Smooth muscle cell of the brain vasculature (primary cell): ENCODE results near the gene ZNF337.
"Not testable (repeated sequence)": the region's sequence is repeated elsewhere in the genome, so short reads cannot be mapped to it uniquely, and the experiment has no call there.

Experiments used
- DNase-seq: peaks from one replicate; pipeline ENCODE4 v3.0.0-alpha.2; 2012; ENCODE audit warnings: low read depth, low spot score

ZNF337 gene

GRCh38 chr20:25630615-25631014 is 66.0 kb downstream of the ZNF337 start:
- DNase-seq, result not testable (repeated sequence)

GRCh38 chr20:25629816-25630499 is 66.7 kb downstream of the ZNF337 start:
- DNase-seq, result no peak

- DNase-seq, result no peak
Observed at GRCh38 chr20:25626779-25627178, 69.9 kb downstream of the ZNF337 start.

GRCh38 chr20:25624500-25624939 is 72.1 kb downstream of the ZNF337 start:
- no peak for DNase-seq
